Breast epithelium (tissue), 4 donors: Measurements from ENCODE around the gene CDH23. TPM values are rescaled to one million over a fixed set of nuclear protein-coding genes. Genes with fewer than 3 reads are reported as not detected.

Experiments used
- DNase-seq, 2 donors: peaks; one replicate each; pipeline ENCODE4 v3.0.0-alpha.2; 2019; ENCODE audit warnings: low spot score in 2 of 2
- H3K27ac ChIP-seq, 2 donors: fragments of 200-600 bp; sonication (generic) in 1 of 2; one replicate each; pipeline ENCODE4 v1.5.1; 2016 to 2019; ENCODE audit warnings: mild to moderate bottlenecking in 1 of 2
- H3K27me3 ChIP-seq, 2 donors: fragments of 200-600 bp; sonication (generic) in 1 of 2; one replicate each; pipeline versions ENCODE4 v1.5.1 to v1.6.0; 2017 to 2019; ENCODE audit warnings: control low read depth in 1 of 2, mild to moderate bottlenecking in 1 of 2
- H3K36me3 ChIP-seq: fragments of 200-600 bp; one replicate; pipeline ENCODE4 v1.5.1; 2019
- H3K4me1 ChIP-seq, 2 donors: fragments of 200-600 bp; sonication (generic); one replicate each; pipeline ENCODE4 v1.5.1; 2016 to 2019; ENCODE audit warnings: control low read depth in 1 of 2
- H3K4me3 ChIP-seq, 3 donors: fragments of 200-600 bp; sonication (generic); 1 replicate in 2 of 3; 2 replicates in 1 of 3; pipeline ENCODE4 v1.5.1; 2016 to 2019; ENCODE audit warnings: mild to moderate bottlenecking in 3 of 3, moderate library complexity in 2 of 3
- H3K9me3 ChIP-seq, 2 donors: fragments of 200-600 bp; sonication (generic) in 1 of 2; one replicate each; pipeline ENCODE4 v1.5.1; 2016 to 2019; ENCODE audit warnings: control low read depth in 1 of 2
- CTCF ChIP-seq, 3 donors: fragments of 450-650 bp; IDR thresholded peaks; one replicate each; pipeline ENCODE4 v1.5.1; 2016 to 2017; ENCODE audit warnings: antibody characterized with exemption in 3 of 3, mild to moderate bottlenecking in 3 of 3, moderate library complexity in 3 of 3
- POLR2A ChIP-seq: fragments of 450-650 bp; IDR thresholded peaks from one replicate; pipeline ENCODE4 v1.6.1; 2016; ENCODE audit warnings: antibody characterized with exemption, mild to moderate bottlenecking, moderate library complexity
- POLR2AphosphoS5 ChIP-seq, 3 donors: sonication (generic); formaldehyde crosslinking; IDR thresholded peaks; one replicate each; pipeline ENCODE4 v1.6.1; 2017; ENCODE audit warnings: antibody characterized with exemption in 3 of 3
- intact Hi-C: fragments of 100-400 bp; cut with DNase I; formaldehyde crosslinking; loops from one replicate; pipeline ENCODE4 v1.15.1; 2023; ENCODE audit warnings: low total_unique reads
- total RNA-seq, 3 donors: library from RNA; depleted of rRNA; stranded (reverse); fragments of >200 nt; gene quantifications; one replicate each; pipeline ENCODE4 v1.1.0, GENCODE V29; 2016

The CDH23 gene
- total RNA-seq, 3 donors from 2014 or later = 8.5 to 13.8 (median 11.6) TPM

GRCh38 chr10:71471957-71472365, 75.2 kb downstream of the CDH23 start:
- H3K27ac ChIP-seq = peak overlapping the region; percentile 42 to 56
- no peaks in the 10 kb centered on the region for H3K27me3 ChIP-seq
- H3K4me1 ChIP-seq = peaks cover 0 to 7% of the 10 kb centered on the region in 2 donors
- intact Hi-C loops = no loop called here
- peak in 1 of 2 donors; percentile 25 for DNase-seq
- H3K4me3 ChIP-seq = no peak overlapping the region
- TF ChIP-seq CTCF (IDR thresholded peaks at IDR 0.05) = no peak
- TF ChIP-seq POLR2A = no peak
- no peak for TF ChIP-seq POLR2AphosphoS5 (IDR thresholded peaks at IDR 0.05)
- no peaks in the 10 kb centered on the region for H3K9me3 ChIP-seq
- H3K36me3 ChIP-seq = no peaks in the 10 kb centered on the region

- DNase-seq = no peak
- H3K4me1 ChIP-seq = peaks cover 0 to 7% of the 10 kb centered on the region in 2 donors
- H3K9me3 ChIP-seq = no peaks in the 10 kb centered on the region
- intact Hi-C loops = no loop called here
- no peaks in the 10 kb centered on the region for H3K27me3 ChIP-seq
- H3K4me3 ChIP-seq = no peak overlapping the region
- H3K36me3 ChIP-seq = no peaks in the 10 kb centered on the region
- H3K27ac ChIP-seq = peak overlapping the region; percentile 42 to 56
- TF ChIP-seq CTCF (IDR thresholded peaks at IDR 0.05) (no peak), POLR2AphosphoS5 (IDR thresholded peaks at IDR 0.05) (no peak), POLR2A (no peak)
Measured at GRCh38 chr10:71472466-71472865, 75.7 kb downstream of the CDH23 start.

GRCh38 chr10:71472912-71473311, 76.2 kb downstream of the CDH23 start:
- DNase-seq = no peak
- TF ChIP-seq POLR2A (no peak), CTCF (IDR thresholded peaks at IDR 0.05) (no peak)
- no peak overlapping the region for H3K27ac ChIP-seq
- H3K4me3 ChIP-seq = no peak overlapping the region
- peaks cover 0 to 7% of the 10 kb centered on the region in 2 donors for H3K4me1 ChIP-seq
- H3K36me3 ChIP-seq = no peaks in the 10 kb centered on the region
- H3K9me3 ChIP-seq = no peaks in the 10 kb centered on the region
- H3K27me3 ChIP-seq = no peaks in the 10 kb centered on the region
- intact Hi-C loops = no loop called here

GRCh38 chr10:71473671-71474599, 77.2 kb downstream of the CDH23 start:
- Histone ChIP-seq H3K36me3 (no peaks in the 10 kb centered on the region), H3K4me1 (peaks cover 0 to 7% of the 10 kb centered on the region in 2 donors), H3K27me3 (no peaks in the 10 kb centered on the region), H3K4me3 (no peak overlapping the region), H3K9me3 (no peaks in the 10 kb centered on the region), H3K27ac (no peak overlapping the region)
- intact Hi-C loops = no loop called here
- no peak for DNase-seq
- TF ChIP-seq POLR2A (no peak), POLR2AphosphoS5 (IDR thresholded peaks at IDR 0.05) (no peak), CTCF (IDR thresholded peaks at IDR 0.05) (no peak)

- no peak for DNase-seq
- Histone ChIP-seq H3K27ac (no peak overlapping the region), H3K36me3 (no peaks in the 10 kb centered on the region), H3K27me3 (no peaks in the 10 kb centered on the region), H3K4me3 (no peak overlapping the region), H3K9me3 (no peaks in the 10 kb centered on the region), H3K4me1 (peaks cover 0 to 7% of the 10 kb centered on the region in 2 donors)
- intact Hi-C loops = no loop called here
- TF ChIP-seq POLR2AphosphoS5 (IDR thresholded peaks at IDR 0.05) = no peak
- TF ChIP-seq POLR2A = no peak
- no peak for TF ChIP-seq CTCF (IDR thresholded peaks at IDR 0.05)
Measured at GRCh38 chr10:71474702-71475242, 78.1 kb downstream of the CDH23 start.
